GM23338 (cell line): Measurements from ENCODE around the gene PABPC1L.

Experiments
- CREB1 ChIP-seq: fragments of 250-450 bp; sonication (Bioruptor Pico); IDR thresholded peaks from 2 replicates; pipeline ENCODE4 v1.5.0; 2020; ENCODE audit warnings: low read depth, mild to moderate bottlenecking, moderate library complexity
- EZH2 ChIP-seq: fragments of 200-600 bp; sonication (generic); IDR thresholded peaks from one replicate; pipeline ENCODE4 v1.8.0; 2017; ENCODE audit warnings: antibody characterized with exemption, mild to moderate bottlenecking, low read depth; ENCODE audit not compliant: unreplicated experiment
- POLR2AphosphoS5 ChIP-seq: IDR thresholded peaks from 2 replicates; pipeline ENCODE4 v1.6.1; 2016; ENCODE audit warnings: antibody characterized with exemption, low read depth
- STAT1 ChIP-seq: IDR thresholded peaks from one replicate; pipeline ENCODE4 v1.6.1; 2016; ENCODE audit warnings: antibody characterized with exemption; ENCODE audit not compliant: unreplicated experiment
- ZNF114 ChIP-seq: fragments of 250-450 bp; sonication (Bioruptor Pico); IDR thresholded peaks from 2 replicates; pipeline ENCODE4 v1.5.0; 2020; ENCODE audit warnings: mild to moderate bottlenecking, moderate library complexity
- TF ChIP-seq, protein P1 (sequence below), 2 experiments: fragments of 200-600 bp in 1 of 2; sonication (generic) in 1 of 2; conservative IDR thresholded peaks; 2 replicates each; pipeline versions ENCODE4 v1.5.1 to v1.6.1; 2016 to 2017; ENCODE audit warnings: antibody characterized with exemption in 2 of 2, low read depth in 2 of 2, mild to moderate bottlenecking in 2 of 2, moderate library complexity in 1 of 2
- TF ChIP-seq, protein P2 (sequence below): IDR thresholded peaks from one replicate; pipeline ENCODE4 v1.6.1; 2018; ENCODE audit warnings: antibody characterized with exemption; ENCODE audit not compliant: unreplicated experiment

DNA sequence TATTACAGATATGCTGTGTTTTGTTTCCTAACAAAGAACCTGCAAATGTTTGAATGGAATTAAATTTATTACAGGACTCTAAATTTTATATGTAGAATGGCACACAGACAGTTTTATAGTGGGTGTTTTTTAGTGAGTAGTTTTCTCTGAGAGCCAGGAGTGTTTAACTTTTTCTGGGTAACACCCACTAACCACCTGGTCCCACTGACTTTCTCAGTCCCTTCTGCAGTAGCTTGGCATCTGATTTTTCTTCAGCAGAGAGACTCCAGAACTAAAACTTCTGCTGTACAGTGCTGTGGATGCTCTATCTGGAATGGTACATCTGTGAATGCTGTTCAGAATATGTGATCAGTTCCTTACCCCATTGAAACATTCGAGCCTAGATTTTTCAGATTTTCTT, 18.0 kb upstream of the PABPC1L start:
- TF ChIP-seq CREB1 (CRISPR knock-in tag) = no peak
- TF ChIP-seq STAT1 = no peak
- no peak for TF ChIP-seq EZH2
- TF ChIP-seq ZNF114 = no peak
- TF ChIP-seq, protein P1, sequence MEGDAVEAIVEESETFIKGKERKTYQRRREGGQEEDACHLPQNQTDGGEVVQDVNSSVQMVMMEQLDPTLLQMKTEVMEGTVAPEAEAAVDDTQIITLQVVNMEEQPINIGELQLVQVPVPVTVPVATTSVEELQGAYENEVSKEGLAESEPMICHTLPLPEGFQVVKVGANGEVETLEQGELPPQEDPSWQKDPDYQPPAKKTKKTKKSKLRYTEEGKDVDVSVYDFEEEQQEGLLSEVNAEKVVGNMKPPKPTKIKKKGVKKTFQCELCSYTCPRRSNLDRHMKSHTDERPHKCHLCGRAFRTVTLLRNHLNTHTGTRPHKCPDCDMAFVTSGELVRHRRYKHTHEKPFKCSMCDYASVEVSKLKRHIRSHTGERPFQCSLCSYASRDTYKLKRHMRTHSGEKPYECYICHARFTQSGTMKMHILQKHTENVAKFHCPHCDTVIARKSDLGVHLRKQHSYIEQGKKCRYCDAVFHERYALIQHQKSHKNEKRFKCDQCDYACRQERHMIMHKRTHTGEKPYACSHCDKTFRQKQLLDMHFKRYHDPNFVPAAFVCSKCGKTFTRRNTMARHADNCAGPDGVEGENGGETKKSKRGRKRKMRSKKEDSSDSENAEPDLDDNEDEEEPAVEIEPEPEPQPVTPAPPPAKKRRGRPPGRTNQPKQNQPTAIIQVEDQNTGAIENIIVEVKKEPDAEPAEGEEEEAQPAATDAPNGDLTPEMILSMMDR (conservative IDR thresholded peaks at IDR 0.05; ENCODE audit: low read depth in 2 of 2) = no peak
- TF ChIP-seq, protein P2, sequence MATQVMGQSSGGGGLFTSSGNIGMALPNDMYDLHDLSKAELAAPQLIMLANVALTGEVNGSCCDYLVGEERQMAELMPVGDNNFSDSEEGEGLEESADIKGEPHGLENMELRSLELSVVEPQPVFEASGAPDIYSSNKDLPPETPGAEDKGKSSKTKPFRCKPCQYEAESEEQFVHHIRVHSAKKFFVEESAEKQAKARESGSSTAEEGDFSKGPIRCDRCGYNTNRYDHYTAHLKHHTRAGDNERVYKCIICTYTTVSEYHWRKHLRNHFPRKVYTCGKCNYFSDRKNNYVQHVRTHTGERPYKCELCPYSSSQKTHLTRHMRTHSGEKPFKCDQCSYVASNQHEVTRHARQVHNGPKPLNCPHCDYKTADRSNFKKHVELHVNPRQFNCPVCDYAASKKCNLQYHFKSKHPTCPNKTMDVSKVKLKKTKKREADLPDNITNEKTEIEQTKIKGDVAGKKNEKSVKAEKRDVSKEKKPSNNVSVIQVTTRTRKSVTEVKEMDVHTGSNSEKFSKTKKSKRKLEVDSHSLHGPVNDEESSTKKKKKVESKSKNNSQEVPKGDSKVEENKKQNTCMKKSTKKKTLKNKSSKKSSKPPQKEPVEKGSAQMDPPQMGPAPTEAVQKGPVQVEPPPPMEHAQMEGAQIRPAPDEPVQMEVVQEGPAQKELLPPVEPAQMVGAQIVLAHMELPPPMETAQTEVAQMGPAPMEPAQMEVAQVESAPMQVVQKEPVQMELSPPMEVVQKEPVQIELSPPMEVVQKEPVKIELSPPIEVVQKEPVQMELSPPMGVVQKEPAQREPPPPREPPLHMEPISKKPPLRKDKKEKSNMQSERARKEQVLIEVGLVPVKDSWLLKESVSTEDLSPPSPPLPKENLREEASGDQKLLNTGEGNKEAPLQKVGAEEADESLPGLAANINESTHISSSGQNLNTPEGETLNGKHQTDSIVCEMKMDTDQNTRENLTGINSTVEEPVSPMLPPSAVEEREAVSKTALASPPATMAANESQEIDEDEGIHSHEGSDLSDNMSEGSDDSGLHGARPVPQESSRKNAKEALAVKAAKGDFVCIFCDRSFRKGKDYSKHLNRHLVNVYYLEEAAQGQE = no peak
- no peak for TF ChIP-seq POLR2AphosphoS5
